Activated CD4-positive, CD25-positive, alpha-beta regulatory T cell treated with anti-CD3 and anti-CD28 coated beads, Interleukin-2, amount 50 U/mL, for 72 hours (primary cell): ENCODE data around the gene FANCC.

Source experiments
- DNase-seq: peaks from one replicate; pipeline ENCODE4 v3.0.0; 2021

Gene FANCC

DNA sequence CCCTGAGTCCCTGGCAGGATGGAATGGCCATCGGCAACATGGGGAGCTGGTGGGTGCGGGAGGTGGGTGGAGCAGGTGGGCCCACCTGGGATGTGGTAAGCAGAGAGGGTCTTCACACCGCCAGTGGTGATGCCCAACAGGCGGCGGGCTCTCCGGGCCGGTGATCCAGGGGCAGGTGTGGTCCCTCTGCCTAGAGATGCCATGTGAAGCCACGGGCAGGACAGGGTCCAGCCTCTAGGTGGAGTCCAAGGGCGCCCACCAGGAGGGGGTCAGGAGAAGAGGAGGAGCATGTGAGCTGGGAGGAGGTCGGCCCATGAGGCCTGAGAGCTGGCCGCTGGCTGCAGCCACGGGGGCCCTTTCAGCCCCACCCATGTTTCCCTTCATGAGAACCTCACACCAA, 221.1 kb downstream of the FANCC start:
- DNase-seq = no peak

- DNase-seq = no peak
Measured at GRCh38 chr9:95095641-95096355, 221.7 kb downstream of the FANCC start.

GRCh38 chr9:95094002-95094401, 223.5 kb downstream of the FANCC start:
- DNase-seq = no peak

DNA sequence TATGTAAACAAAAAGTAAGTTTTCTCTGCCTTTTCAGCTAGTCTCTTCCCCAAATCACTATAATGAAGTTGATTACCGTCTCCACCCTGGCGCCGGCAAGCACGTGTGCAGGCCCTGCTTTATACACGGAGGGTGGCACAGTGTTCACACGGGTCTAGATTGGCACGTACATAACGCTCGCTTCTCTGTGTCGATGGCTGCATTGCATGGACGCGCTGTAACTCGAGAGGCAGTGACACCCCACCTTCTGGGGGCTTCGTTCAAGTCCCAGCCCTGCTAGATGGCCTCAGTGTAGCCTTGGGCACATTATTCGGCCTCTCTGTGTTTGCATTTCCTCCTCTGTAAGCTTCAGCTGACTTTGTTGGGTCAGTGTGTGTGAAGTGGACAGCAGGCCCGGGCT, 223.9 kb downstream of the FANCC start:
- DNase-seq = no peak

DNA sequence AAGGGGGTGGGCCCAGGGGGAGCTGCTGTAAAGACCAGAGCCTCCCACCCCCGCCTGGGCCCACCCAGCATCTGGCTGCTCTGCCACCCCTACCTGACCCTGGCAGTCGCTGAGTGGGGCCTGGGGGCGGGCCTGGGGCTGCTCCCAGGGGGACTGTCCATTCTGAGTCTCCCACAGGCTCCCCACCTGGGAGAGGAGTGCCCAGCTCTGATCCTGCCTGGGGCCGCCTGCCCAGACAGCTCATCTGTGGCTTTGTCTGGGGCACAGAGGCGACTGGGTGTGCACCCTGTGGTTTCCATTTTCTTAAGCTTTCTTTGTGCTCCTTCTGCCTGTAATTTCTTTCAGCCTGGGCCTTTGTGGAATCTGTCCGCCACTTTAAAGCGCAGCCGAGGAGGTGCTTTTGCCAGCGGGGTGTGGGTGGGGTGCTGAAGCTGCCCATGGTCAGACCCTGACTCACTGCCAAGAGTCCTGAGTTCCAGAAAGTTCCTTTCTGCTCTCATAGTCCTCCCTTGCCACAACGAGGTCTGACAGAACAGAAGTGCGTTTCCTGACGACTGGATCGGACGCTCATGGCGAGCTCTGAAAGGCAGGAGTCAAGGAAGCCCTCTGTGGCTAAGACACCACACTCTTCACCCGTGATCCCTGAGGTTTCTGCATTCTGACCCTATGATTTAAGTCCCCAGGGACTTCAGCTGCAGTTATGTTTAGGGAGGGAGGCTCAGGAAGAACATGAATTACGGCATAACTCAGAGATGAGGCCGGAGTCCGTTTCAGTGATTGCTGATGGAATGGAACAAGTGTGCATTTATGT, 225.0 kb downstream of the FANCC start:
- DNase-seq = no peak

DNA sequence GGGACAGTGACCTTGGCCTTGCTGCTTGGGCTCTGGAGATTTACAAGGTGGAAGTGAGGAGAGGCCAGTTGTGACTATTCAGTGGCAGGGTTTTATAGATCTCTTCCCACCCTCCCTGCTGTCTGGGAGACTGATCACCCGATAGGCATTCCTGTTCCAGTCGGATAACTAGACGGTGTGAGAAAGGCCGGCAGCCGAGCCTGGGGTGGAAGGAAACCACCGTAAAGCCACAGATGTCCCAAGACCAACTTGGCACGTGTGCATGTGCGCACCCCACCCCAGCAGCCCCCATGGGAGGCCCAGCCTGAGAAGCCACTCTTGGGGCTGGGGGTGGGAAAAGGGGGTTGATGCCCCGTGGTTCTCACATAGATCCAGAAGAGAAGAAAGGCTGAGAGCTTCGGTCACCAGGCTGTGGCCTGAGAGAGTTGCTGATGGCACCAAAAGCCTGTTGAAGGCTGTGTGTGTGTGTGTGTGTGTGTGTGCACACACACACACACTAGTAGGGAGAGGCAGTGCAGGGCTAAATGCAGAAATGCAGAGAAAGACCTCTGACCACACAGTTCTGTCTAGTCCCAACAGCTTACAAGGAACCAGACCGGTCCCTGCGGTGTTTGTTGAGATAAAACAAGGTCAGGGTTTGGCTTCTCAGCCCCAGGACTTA, 225.8 kb downstream of the FANCC start:
- no peak for DNase-seq

GRCh38 chr9:95090871-95091577, 226.5 kb downstream of the FANCC start:
- DNase-seq = no peak

DNA sequence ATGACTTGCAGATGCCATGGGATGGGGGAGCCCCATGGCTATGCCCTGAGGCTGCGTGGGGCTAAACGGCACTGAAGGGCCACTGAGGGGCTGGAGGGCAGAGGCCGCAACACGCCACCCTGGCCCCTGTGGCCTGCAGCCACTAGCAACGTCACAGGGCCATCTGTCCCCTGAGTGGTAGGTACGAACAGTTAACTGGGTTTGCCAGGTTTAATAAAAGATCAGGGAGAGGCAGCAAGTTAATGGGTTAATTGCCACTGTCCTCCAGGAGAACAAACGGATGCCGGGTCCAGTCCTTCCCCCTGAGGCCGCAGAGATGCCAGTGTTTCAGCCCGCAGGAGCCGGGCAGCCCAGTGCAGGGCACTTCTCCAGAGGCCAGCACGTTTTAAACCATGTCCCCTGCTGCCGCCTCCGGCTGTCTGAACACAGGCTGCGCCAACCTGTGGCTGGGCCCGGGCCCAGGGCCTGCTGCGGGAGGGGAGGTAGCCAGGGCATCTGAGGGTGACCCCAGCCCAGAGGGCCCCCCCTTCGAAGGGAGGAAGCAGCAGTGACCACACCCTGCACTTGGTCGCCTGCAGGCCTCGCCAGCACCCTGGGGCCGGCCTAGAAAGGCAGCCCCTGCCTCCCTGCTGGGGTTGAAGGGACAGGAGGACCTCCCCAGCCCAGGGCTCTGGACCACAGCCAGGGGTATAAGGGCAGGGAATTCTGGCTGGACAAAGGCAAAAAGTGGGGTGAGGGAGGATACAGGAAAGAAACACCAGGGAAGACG, 227.3 kb downstream of the FANCC start:
- DNase-seq = no peak

DNA sequence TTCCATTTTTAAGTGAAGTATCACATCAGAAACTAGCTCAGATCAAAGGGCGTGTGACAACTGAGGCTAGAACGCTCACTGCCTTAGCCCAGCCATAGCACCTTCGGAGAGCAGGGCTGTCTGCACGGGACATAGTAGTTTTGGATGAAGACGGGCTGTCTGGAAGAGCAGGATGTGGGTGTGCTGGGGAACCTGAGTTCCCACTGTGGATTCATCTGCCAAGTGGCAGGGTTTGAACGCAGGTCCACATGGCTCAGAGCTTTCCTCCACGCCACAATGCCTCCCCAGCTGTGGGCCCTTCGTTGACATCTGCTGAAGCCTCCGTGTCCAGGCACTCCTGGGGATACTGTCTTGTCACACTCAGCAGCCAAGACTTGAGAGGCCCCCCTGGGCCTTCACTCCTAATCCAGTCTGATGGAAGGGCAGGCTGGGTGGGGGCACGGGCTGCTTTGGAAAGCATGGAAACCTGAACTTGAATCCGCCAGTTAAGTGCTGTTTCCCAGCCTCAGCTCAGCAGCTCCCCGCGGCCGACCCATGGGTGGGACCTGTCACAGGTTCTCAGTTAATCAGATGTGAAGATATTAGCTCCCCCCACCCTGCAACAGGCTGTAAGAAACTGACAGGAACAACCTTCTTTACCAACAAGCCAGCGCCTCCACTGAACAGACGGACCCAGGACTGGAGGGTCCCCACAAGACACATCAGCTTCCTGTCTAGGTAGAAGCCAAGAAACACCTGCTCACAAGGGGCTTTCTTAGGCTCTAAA, 228.1 kb downstream of the FANCC start:
- no peak for DNase-seq

DNA sequence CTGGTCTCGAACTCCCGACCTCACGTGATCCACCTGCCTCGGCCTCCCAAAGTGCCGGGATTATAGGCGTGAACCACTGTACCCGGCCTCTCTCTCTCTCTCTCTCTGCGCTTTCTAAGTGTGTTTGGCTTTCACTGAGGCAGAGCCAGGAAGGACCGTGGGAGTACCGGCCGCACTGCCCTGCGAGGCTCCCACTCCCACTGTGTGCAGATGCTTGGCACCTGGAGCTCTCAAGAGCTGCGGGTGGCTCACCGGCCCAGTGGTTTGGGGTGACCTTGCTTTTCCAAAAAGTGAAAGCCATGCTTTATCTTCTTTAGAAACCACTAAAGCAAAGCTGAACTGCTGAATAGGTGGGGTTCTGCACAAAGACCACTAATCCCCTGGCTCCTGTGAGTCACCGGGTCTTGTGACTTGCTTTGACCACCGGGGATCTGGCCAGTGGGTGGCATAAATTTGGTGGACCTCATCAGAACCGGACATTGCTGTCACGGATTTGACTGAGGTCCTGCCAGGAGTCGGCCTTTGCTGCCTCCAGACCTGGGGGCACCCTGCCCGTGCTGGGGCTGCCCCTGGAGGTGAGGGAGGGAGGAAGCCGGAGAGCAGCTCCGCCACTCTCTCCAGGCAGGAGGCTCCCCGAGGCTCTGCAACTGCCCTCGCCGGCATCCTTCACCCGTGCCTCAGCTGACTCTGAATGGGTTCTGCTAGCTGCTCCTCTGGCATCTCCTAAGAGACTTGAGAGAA, 228.9 kb downstream of the FANCC start:
- DNase-seq = no peak

GRCh38 chr9:95087659-95088242, 229.8 kb downstream of the FANCC start:
- no peak for DNase-seq

GRCh38 chr9:95086564-95086955, 230.9 kb downstream of the FANCC start:
- DNase-seq = no peak

GRCh38 chr9:95085861-95086563, 231.5 kb downstream of the FANCC start:
- DNase-seq = no peak

GRCh38 chr9:95085036-95085770, 232.3 kb downstream of the FANCC start:
- no peak for DNase-seq

GRCh38 chr9:95084254-95084934, 233.1 kb downstream of the FANCC start:
- DNase-seq = no peak

GRCh38 chr9:95083086-95083768, 234.3 kb downstream of the FANCC start:
- no peak for DNase-seq

GRCh38 chr9:95082401-95083084, 235.0 kb downstream of the FANCC start:
- no peak for DNase-seq
